Measurements from ENCODE around the gene THBD.

The THBD gene

DNA sequence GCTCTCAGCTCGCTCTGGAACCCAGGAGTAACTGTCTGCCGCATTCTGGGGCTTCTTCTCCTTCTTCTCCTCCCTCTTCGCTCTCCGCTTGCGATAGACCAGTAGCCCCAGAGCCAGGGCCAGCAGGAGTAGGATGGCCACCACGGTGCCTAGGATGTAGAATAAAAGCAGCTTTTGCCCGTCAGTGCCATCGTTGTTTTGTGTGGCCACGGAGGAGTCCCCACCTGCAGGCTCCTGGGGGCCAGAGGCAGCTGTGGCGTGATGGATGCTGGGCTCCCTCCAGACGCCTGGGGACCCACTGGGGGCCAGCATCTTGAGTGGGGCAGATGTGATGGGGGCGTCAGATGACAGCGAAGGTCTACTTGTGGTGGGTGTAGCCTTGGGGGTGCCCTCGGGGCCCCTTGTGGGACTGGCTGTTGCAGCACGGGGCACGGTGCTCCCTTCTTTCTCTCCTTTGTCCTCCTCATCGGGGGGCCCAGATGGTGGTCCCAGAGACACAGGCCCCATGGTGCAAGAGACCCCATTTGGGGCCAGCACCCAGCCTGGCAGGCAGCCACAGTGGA is 34.9 kb upstream of the THBD start:
- DNase-seq = no peak

DNA sequence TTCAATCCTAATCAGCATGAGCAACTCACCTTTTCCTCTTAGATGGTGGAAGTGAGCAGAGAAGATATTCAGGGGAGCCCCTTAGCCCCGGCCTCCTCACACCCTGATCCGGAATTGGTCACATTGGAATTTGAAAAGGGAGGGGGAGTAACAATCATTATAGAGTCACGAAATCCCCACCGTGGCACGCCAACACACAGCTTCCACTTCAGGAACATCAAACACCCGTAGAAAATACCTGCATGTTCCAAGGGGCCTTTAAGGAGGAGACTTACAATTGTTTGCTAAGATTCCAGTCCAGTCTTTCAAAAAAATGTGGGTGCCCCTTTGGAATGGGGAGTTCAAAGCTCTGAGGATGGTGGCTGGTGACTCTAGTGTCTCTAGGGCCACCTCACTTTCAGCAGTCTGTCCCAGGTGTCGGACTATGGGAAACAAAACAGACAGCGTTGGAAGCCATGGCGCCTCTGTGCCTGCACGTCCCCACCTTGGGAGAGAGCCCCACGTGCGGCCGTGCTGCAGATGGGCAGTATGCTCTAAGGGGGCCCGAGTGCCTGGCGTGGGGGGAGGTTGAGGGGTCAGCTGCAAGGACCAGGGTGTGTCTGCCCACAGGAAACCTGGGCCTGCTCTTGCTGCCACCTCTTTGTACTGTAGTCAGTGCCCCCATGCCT is 34.2 kb upstream of the THBD start:
- DNase-seq = no peak

DNA sequence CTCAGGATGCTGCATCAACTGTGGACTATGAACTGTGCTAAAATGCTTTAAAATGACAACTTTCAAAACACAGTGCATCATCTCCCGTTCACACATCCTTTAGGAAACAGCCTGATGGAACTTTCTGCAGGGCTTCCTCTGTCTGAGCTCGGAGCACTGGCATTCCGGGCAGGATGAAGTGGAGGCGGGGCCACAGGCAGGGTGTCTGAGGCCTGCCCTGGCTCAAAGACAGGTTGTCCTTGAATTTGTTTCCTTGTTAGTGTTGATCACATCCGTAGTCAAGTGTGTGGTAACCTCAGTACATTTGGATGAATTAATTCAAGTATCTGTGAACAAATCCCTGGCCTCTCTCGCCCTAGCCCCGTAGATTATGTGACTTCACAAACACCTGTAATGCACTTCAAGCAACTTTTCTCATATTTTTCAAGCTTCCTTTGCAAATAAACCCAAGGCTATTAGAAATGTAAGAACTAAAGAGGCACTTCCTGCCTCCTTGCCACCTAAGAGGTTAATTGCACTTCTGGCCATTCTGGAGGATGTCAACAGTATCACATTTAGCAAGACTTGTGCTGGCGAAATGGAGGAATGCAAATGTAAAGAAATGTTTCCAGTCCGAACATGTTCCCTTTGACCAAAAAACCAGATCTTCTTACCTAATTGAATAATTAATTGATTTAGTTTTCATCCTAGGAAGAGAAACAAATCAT is 33.5 kb upstream of the THBD start:
- DNase-seq = no peak

DNA sequence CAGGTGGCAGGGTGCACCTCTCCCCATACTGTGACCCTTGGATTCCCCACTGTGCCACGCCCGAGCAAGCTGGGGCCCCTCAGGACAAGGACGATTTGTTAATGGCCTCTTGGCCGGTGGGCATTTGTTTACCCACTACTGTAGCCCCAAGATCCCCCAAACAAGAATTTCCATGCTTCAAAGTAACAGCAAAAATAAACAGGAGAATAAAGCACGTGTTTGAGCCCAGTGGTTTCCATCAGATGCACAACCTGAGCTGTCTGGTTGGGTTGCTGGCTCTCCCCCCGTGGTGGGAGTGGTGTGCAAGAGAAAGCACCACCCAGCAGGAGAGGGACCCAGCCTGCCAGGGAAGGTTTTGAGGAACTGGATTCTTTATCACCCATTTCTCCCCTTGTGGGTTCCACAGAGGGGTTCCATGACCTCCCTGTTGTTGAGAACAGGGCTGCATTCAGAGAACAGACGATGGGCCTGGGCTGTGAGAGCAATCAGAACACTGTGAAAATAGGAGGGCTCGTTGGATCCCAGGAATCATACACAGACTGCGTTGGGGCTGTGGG is 31.9 kb upstream of the THBD start:
- DNase-seq = no peak

DNA sequence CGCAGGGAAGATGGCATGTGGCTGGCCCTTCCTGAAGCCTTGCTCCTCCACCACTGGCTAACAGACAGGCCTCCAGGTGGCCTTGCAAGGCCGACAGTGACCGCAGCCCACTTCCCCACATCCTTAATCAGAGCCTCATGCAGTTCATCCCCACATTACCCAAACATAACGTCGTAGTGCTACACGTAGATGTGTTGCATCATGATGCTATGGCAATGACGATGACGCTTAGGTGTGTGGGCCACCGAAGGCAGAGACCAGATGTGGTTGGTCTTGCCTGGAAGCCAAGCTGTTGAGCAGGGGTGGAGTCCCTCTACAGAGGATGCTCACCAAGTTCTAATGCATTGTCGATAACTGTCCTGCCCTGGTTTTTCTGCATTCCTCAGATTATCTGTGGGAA is 31.0 kb upstream of the THBD start:
- DNase-seq = peak in 1 of 3 donors; percentile 25

DNA sequence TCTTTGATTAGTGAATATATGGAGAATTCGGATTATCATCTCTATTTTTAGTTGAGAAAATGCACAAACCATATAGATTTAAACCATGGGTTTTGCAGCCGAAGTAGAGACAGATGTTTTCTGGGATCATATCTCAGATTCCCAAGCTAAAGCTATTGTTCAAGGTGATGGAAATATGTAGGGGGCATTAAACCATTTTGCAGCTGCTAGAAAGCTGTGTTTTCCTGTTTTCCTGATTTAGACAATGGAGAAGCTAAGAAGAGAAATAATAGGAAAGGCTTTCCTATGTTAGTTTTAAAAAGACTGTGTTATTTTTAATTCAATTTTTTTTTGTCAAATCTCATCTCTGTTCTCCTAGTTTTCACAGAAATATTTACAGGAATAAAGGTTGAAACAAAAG is 30.5 kb upstream of the THBD start:
- no peak for DNase-seq

DNA sequence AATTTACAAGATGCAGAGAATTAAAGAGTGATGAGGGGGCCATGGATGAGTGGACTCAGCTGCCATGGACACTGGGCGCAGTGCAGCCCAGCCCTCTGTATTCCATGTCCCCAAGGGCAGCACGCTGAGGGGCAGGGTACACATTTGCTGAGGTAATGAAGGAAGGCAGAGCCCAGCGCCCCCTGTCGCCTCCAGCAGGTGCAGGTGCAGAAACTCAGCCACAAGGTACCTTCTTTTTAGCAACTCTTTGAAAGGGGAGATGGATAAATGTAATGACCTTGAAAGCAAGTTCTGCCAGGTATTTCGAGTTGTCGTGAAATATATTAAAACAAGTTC is 29.5 kb upstream of the THBD start:
- DNase-seq = no peak

DNA sequence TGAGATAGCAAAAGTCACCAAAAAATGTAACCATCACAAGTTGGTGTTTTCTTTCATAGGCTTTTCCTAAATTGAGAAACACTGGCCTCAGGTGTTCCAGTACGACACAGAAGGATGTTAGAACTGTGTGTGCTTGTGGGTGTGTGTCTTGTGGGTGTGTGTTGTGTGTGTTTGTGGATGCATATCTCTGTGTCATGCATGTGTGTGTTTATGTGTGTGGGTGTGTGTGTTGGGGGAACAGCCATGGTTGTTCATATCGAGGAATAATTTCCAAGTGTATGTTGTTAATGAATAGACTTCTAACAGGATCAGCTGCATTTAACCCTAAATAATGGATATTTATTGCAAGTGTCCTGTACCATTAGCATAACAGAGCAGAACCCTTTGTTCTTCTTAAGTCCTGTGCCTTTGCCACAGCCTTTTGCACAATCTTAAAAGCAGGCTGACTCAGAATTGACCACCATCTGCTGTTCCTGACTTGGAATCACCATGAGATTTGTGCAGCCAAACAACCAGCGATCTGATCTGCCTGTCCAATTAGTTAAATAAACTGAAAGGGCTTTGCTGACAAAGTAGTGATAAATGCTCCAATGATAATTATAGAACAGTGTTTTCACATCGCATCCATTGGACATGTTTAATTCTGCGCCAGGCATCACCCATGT is 29.0 kb upstream of the THBD start:
- DNase-seq = peak in 2 of 3 donors; percentile 40 to 53

DNA sequence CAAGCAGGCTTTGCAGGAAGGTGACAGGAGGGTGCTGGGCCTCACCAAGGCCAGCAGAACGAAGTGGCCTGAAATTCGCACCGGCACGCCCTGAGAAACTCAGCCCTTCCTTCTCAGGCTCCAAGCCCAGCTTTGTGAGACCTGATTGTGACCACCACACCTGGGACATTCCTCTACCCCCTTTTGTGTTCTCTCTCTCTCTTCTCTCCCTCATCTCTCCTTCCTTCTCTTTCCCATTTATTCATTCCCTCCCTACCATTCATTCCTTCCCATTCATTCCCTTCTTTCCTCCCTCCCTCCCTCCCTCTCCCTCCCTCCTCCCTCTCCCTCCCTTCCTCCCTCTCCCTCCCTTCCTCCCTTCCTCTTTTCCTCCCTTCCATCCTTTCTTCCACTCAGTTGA is 27.8 kb upstream of the THBD start:
- no peak for DNase-seq

DNA sequence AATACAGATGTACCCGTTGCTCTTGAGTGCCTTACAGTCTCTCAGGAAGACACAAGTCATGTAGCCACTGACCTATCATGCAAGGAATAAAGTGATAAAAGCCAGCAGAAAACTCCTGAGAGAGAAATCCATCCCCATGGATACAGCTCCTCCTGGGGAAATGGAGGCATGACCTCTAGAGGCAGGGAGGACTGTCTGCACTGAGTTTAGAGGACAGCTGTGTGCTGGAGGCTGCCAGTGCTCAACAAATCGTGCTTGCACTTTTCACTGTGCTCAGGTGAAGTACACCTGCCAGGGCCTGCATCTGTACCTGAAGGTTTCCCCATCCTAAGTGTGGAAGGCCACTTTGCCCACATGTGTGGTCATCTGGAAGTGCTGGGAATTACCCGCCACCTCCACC is 24.6 kb upstream of the THBD start:
- DNase-seq = no peak

DNA sequence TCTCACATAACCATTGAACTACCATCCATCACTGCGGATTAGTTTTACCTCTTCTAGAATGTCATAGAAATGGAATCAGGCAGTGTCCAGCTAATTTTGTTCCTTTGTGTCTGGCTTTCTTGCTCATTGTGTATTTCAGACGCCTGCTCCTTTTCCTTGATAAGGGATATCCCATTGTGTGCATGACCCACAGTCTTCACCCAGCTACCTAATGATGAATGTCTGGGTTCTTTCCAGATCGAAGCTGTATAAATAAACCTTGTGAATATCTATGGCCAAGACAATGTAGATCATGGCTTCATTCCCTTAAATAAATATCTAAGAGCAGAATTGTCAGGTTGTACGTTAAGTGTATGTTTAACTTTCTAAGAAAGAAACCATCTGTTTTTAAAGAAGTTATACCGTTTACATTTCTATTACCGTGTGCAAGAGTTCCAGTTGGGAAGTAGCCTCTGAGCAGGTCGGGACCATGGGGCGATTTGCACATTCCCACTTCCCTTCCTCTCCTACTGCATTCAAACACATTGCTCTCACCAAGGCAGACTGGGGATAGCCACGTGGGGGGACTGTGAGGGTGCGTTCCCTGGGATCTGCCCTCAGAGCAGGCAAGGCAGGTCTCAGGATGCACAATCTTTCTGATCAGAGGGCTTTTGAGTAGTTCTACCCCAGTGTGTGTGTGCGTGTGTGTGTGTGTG is 23.6 kb upstream of the THBD start:
- DNase-seq = no peak

DNA sequence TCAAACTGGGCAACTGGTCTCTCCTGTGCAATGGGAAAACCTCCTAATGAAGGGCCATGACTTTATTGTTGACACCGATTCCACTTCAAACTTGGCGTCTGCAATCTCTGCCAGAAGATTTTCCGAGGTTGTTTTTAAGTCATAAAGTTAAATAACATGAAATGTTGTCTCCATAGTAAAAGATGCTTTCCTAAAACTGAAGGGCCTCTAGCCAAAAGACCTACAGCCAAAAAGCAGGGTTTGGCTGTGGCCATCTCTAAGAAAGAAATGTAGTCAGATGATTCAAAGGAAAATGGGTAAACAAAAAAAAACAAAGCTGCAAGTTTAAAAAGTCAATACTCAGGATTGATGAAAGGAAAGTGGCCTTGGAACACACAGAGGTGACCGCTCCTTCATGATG is 22.5 kb upstream of the THBD start:
- no peak for DNase-seq

DNA sequence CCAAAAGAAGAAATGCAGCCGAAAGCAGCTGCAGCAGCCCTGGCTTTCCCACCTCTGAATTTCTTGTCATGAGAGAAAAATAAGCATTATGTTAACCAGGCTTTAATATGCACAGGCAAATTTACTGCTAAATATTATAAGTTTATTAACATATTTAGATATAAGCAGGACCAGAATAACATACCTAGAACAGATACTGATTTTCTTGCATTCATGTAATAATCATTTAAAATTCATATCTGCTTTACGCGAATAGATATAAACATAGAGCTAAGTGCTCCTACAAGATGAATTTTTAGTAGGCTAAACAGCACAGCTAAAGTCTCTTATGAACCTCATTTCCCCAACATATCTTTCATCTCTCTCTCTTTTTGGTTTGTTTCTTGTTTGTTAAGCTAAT is 21.9 kb upstream of the THBD start:
- no peak for DNase-seq

DNA sequence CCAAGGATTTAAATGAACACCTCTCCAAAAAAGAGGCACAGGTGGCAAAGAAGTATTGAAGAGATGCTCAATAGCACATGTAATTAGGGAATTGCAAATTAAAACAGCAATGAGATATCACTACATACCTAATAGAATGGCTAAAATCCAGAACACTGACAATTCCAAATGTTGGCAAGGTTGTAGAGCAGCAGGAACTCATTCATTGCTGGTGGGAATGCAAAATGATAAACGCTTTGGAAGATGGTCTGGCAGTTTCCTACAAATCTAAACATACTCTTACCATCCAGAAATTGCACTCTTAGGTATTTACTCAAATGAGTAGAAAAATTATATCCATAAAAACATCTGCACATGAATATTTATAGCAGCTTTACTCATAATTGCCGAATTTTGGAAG is 19.6 kb upstream of the THBD start:
- no peak for DNase-seq

DNA sequence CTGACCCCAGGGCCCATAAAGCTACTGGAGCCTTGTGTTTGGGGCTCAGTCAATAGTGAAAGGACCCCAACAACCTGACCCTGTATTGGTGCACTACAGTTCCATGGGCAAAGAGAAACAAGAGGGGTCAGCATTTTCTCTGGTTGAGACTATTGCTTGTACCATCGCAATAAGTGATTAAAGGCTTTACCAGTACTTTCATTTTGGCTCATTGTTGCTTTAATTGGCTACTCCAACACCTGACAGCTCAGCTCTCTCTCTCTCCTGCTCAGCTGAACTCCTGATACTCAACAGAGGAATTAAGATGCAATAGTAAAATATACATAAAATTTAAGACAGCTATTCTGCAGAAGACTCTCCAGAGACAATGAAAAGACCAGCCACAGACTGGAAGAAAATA is 18.8 kb upstream of the THBD start:
- no peak for DNase-seq

DNA sequence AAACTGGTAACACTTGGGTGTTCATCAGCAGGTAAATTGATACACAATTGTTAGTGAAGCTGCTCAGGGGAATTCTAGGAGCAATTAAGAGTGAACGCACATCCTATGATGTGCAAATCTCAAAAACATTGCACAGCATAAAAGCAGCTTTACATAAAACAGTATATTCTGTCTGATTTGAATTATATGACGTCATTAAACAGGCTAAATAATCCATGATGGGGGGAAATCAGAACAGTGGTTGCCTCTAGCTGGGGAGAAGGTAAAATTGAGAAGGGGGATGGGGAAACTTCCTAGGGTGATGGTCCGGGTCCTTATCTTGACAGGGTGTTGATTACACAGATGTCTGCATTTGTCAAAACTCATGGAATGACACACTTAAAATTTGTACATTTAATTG is 17.3 kb upstream of the THBD start:
- DNase-seq = no peak

DNA sequence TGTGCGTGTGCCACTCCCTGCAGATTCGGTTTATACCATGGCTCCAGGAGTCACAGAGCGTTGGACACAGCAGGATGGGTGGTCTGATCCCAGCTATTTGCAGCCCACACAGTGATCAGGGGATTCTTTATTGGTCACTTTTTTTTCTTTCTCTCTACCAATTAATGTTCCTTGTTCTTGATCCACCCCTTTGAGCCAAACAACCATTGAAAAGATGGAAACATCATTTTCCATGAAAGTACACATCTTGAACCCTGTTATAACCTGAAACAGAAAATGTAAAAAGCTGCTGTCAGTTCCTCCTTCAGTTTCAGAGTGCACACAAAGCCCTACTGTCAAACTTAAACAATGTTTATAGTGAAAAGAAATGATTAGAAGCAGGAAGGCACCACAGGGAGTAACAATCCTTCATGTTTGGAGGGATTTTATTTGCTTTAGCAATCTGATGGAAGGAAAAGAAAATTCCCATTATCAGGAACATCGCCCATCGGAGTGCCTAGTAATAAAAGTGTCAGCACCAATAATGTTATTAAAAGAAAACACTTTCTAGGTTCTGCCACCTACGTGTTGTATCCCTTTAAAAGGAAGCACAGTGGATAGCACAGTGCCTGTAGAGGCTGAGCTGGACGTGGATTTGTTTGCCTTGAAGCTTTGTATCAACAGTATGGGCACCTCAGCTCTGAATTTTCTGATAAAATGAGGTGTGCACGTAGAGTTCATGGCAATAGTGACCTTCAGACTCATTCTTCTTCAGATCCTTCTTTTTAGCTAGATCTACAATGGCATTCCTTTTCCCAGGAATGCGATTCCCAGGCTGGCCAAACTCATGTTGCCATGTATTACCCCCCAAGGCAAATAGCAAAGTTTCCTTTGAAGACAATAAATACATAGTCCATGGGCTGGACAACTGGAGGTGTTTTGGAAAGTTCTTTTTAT is 16.1 kb upstream of the THBD start:
- DNase-seq = no peak

DNA sequence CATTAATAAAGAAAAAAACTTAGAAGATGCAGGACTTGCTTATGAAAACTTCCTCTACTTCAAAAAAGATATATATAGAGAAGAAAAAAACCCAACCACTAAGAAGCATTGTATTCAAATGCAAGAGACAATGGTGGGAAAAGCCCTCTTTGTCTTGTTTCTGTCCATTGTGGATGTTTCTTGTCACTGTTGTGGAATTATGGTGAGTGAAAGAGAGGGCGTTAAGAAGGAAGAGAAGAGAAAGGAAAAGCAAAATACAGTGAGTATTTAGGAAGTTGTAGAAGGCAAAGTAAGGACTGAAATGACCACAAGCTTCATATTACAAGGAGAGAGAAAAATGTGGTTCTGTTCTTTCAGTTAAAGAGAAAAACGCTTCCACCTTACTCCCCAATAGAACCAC is 14.1 kb upstream of the THBD start:
- DNase-seq = peak in 2 of 3 donors; percentile 31 to 58

DNA sequence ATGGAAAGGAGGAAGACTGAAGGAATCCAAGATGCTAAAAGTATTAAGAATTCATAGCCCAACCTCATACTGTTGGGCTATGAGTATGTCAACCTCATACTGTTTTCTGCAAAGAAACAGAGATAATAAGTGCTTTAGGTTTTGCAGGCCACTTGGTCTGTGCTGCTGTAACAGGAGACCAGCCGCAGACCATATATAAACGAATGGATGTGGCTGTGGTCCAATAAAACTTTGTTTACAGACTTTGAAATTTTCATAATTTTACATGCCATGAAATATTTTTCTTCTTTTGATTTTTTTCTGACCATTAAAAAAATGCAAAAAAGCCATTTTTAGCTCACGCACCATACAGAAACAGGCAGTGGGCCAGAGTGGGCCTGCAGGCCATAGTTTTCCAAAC is 13.7 kb upstream of the THBD start:
- no peak for DNase-seq

DNA sequence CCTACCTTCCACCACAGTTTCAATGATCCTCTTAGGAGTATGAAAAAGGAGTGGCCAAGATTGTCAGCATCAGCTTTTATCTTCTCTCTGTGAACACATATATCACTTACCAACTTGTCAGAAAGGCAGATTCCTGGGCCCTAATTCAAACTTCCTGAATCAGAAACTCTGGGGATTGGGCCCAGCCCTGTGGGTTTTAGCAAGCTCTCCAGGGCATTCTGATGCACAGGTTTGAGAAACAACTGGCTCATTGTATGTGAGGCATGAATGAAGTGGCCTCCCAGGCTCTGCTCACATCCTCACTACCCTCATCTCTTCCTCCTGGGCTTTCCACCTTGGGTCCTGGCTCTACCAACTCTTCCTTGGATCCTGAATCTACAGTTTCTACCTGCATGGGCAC is 13.2 kb upstream of the THBD start:
- no peak for DNase-seq

DNA sequence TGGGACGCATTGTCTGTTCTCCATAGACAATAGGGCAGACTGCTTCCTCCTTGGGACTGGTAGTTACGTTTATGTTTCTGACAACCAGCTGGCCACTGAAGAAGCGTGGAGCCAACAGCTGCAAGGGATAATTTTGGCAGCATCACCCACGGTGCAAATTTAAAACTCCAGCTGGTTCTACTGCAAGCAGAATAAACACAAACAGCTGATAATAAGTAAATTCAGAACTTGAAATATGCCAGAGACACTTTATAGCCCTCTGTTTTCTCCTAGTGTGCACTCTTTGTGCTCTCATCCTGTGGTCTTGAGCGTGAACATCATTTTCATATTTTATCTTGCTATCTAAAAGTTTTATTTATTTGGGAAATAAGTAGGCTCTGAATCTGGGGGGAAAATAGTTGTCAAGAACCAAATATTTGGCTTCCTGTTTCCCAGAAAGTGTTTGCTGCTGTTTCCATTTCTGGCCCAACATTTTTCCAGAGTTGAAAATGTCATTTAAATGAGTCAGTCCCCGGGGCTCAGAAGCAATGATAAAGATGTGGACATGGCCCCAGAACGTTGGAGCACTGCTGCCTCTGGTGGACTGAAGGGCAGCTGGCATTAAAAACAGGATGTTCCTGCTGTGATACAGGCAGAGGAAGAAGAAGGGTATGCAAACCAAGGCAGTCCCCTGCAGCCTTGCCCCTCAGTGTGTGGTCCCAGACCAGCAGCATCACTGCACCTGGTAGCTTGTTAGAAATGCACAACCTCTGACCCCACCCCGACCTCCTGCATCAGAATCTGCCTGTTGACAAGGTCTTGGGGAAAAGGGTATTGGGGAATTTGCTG is 12.5 kb upstream of the THBD start:
- DNase-seq = peak; percentile 74 to 88 (median 77)

All from suppressor macrophage treated with lipopolysaccharide for 1 hour (primary cell).